Stimulated activated CD8-positive, alpha-beta memory T cell treated with anti-CD3 and anti-CD28 coated beads, Interleukin-15, amount 100 ng/mL, for 24 hours (primary cell): Measurements from ENCODE around the gene CDNF.
"Not testable (repeated sequence)": the region's sequence is repeated elsewhere in the genome, so short reads cannot be mapped to it uniquely, and the experiment has no call there.

ENCODE experiments used
- DNase-seq: peaks from one replicate; pipeline ENCODE4 v3.0.0-alpha.2; 2020; ENCODE audit warnings: low read depth

CDNF gene

GRCh38 chr10:14838582-14839304 is 906 bp upstream of the CDNF start:
- no peak for DNase-seq

- DNase-seq, result no peak
Measured at GRCh38 chr10:14837003-14837756, 657 bp downstream of the CDNF start.

GRCh38 chr10:14836208-14836607 is 1.6 kb downstream of the CDNF start:
- DNase-seq, result no peak

- no peak for DNase-seq
Measured at GRCh38 chr10:14833106-14833505, 4.7 kb downstream of the CDNF start.

- DNase-seq, result no peak
Measured at GRCh38 chr10:14826076-14826829, 11.6 kb downstream of the CDNF start.

GRCh38 chr10:14823966-14824365 is 13.9 kb downstream of the CDNF start:
- DNase-seq, result no peak

GRCh38 chr10:14822879-14823755 is 14.7 kb downstream of the CDNF start:
- DNase-seq, result no peak

- DNase-seq, result no peak
Measured at GRCh38 chr10:14821635-14822375, 16.0 kb downstream of the CDNF start.

GRCh38 chr10:14820775-14821154 is 17.1 kb downstream of the CDNF start:
- DNase-seq, result no peak

- DNase-seq, result no peak
Measured at GRCh38 chr10:14820010-14820774, 17.6 kb downstream of the CDNF start.

- DNase-seq, result not testable (repeated sequence)
Measured at GRCh38 chr10:14816717-14817116, 21.1 kb downstream of the CDNF start.

GRCh38 chr10:14815681-14816080 is 22.2 kb downstream of the CDNF start:
- no peak for DNase-seq

- no peak for DNase-seq
Measured at GRCh38 chr10:14812271-14812670, 25.6 kb downstream of the CDNF start.

- DNase-seq, result no peak
Measured at GRCh38 chr10:14810969-14811953, 26.6 kb downstream of the CDNF start.

- no peak for DNase-seq
Measured at GRCh38 chr10:14806318-14806717, 31.5 kb downstream of the CDNF start.

- DNase-seq, result no peak
Measured at GRCh38 chr10:14803827-14804226, 34.0 kb downstream of the CDNF start.

- no peak for DNase-seq
Measured at GRCh38 chr10:14801723-14802122, 36.1 kb downstream of the CDNF start.

GRCh38 chr10:14800397-14800796 is 37.4 kb downstream of the CDNF start:
- DNase-seq, result no peak

- no peak for DNase-seq
Measured at GRCh38 chr10:14798636-14799035, 39.2 kb downstream of the CDNF start.
